ENCODE measurements around the gene SLC4A2.
"Not testable (repeated sequence)": the region's sequence is repeated elsewhere in the genome, so short reads cannot be mapped to it uniquely, and the experiment has no call there.

Gene SLC4A2

GRCh38 chr7:151035026-151035717, 24.2 kb upstream of the SLC4A2 start:
- no peak overlapping the region for H3K9ac ChIP-seq (ENCODE audit: low read length)
- no peak overlapping the region for H3K4me3 ChIP-seq (ENCODE audit: low read length)
- no peak overlapping the region for H3K27ac ChIP-seq (ENCODE audit: low read length)
- H3K9me3 ChIP-seq (ENCODE audit: control insufficient read depth, low read depth, low read length), result no peaks in the 10 kb centered on the region
- H3K4me1 ChIP-seq (ENCODE audit: control insufficient read depth, low read depth, low read length), result no peaks in the 10 kb centered on the region
- H3K27me3 ChIP-seq (ENCODE audit: control insufficient read depth, insufficient read depth, low read length), result no peaks in the 10 kb centered on the region
- peaks cover 5% of the 10 kb centered on the region for H3K36me3 ChIP-seq (ENCODE audit: control insufficient read depth, low read depth, low read length)

GRCh38 chr7:151035902-151036301, 23.5 kb upstream of the SLC4A2 start:
- H3K9me3 ChIP-seq (ENCODE audit: control insufficient read depth, low read depth, low read length), result no peaks in the 10 kb centered on the region
- H3K4me1 ChIP-seq (ENCODE audit: control insufficient read depth, low read depth, low read length), result no peaks in the 10 kb centered on the region
- no peak overlapping the region for H3K27ac ChIP-seq (ENCODE audit: low read length)
- H3K36me3 ChIP-seq (ENCODE audit: control insufficient read depth, low read depth, low read length), result peaks cover 5% of the 10 kb centered on the region
- H3K9ac ChIP-seq (ENCODE audit: low read length), result no peak overlapping the region
- no peaks in the 10 kb centered on the region for H3K27me3 ChIP-seq (ENCODE audit: control insufficient read depth, insufficient read depth, low read length)
- no peak overlapping the region for H3K4me3 ChIP-seq (ENCODE audit: low read length)

- no peaks in the 10 kb centered on the region for H3K27me3 ChIP-seq (ENCODE audit: control insufficient read depth, insufficient read depth, low read length)
- no peak overlapping the region for H3K4me3 ChIP-seq (ENCODE audit: low read length)
- no peak overlapping the region for H3K9ac ChIP-seq (ENCODE audit: low read length)
- peaks cover 5% of the 10 kb centered on the region for H3K36me3 ChIP-seq (ENCODE audit: control insufficient read depth, low read depth, low read length)
- no peaks in the 10 kb centered on the region for H3K4me1 ChIP-seq (ENCODE audit: control insufficient read depth, low read depth, low read length)
- no peak overlapping the region for H3K27ac ChIP-seq (ENCODE audit: low read length)
- no peaks in the 10 kb centered on the region for H3K9me3 ChIP-seq (ENCODE audit: control insufficient read depth, low read depth, low read length)
These were observed 20.2 kb upstream of the SLC4A2 start for GRCh38 chr7:151038951-151039849.

- Histone ChIP-seq H3K36me3 (ENCODE audit: control insufficient read depth, low read depth, low read length) (peaks cover 2% of the 10 kb centered on the region), H3K27ac (ENCODE audit: low read length) (no peak overlapping the region), H3K4me3 (ENCODE audit: low read length) (no peak overlapping the region), H3K4me1 (ENCODE audit: control insufficient read depth, low read depth, low read length) (no peaks in the 10 kb centered on the region), H3K27me3 (ENCODE audit: control insufficient read depth, insufficient read depth, low read length) (no peaks in the 10 kb centered on the region), H3K9me3 (ENCODE audit: control insufficient read depth, low read depth, low read length) (no peaks in the 10 kb centered on the region), H3K9ac (ENCODE audit: low read length) (no peak overlapping the region)
These were observed 19.4 kb upstream of the SLC4A2 start for GRCh38 chr7:151039850-151040548.

DNA sequence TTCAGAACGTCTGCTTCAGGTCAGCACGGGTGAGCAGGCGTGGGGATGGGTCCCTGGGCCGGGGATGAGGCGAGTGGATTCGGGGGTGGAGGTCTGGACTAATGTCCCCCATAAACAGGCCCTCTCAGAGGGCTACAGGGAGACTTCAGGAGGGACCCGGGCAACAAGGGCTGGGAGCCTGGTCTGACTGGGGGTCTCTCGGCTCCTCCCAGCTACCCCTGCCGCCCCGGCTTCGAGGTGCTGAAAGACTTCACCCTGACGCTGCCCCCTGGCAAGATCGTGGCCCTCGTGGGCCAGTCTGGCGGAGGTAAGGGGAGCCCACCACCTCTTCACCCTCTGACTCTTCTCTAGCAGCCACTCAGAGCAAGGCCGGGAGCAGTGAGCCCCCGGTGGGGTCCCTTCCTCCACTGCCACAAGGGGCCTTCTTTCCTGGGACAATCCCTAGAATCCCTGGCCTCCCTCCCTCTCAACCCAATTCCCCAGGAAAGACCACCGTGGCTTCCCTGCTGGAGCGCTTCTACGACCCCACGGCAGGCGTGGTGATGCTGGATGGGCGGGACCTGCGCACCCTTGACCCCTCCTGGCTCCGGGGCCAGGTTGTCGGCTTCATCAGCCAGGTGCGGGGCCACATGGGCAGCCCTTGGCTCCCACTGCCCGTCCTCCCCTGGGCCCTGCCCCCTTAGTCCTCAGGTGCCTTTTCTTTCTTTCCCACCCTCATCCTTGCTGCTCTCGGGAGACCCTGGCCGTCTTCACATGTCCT, 18.6 kb upstream of the SLC4A2 start:
- no peak overlapping the region for H3K9ac ChIP-seq (ENCODE audit: low read length)
- H3K27me3 ChIP-seq (ENCODE audit: control insufficient read depth, insufficient read depth, low read length), result no peaks in the 10 kb centered on the region
- H3K9me3 ChIP-seq (ENCODE audit: control insufficient read depth, low read depth, low read length), result no peaks in the 10 kb centered on the region
- no peak overlapping the region for H3K27ac ChIP-seq (ENCODE audit: low read length)
- no peaks in the 10 kb centered on the region for H3K36me3 ChIP-seq (ENCODE audit: control insufficient read depth, low read depth, low read length)
- H3K4me1 ChIP-seq (ENCODE audit: control insufficient read depth, low read depth, low read length), result no peaks in the 10 kb centered on the region
- no peak overlapping the region for H3K4me3 ChIP-seq (ENCODE audit: low read length)

GRCh38 chr7:151043449-151043848, 15.9 kb upstream of the SLC4A2 start:
- H3K9me3 ChIP-seq (ENCODE audit: control insufficient read depth, low read depth, low read length); H3K9ac ChIP-seq (ENCODE audit: low read length); H3K4me3 ChIP-seq (ENCODE audit: low read length); H3K27ac ChIP-seq (ENCODE audit: low read length); H3K4me1 ChIP-seq (ENCODE audit: control insufficient read depth, low read depth, low read length); H3K27me3 ChIP-seq (ENCODE audit: control insufficient read depth, insufficient read depth, low read length); H3K36me3 ChIP-seq (ENCODE audit: control insufficient read depth, low read depth, low read length): not testable (repeated sequence)

- H3K36me3 ChIP-seq (ENCODE audit: control insufficient read depth, low read depth, low read length), result no peaks in the 10 kb centered on the region
- H3K4me3 ChIP-seq (ENCODE audit: low read length), result no peak overlapping the region
- no peaks in the 10 kb centered on the region for H3K9me3 ChIP-seq (ENCODE audit: control insufficient read depth, low read depth, low read length)
- H3K27ac ChIP-seq (ENCODE audit: low read length), result no peak overlapping the region
- H3K9ac ChIP-seq (ENCODE audit: low read length), result no peak overlapping the region
- no peaks in the 10 kb centered on the region for H3K27me3 ChIP-seq (ENCODE audit: control insufficient read depth, insufficient read depth, low read length)
- H3K4me1 ChIP-seq (ENCODE audit: control insufficient read depth, low read depth, low read length), result no peaks in the 10 kb centered on the region
These were observed 15.4 kb upstream of the SLC4A2 start for GRCh38 chr7:151043959-151044358.

- Histone ChIP-seq H3K27ac (ENCODE audit: low read length) (no peak overlapping the region), H3K4me3 (ENCODE audit: low read length) (no peak overlapping the region), H3K9me3 (ENCODE audit: control insufficient read depth, low read depth, low read length) (no peaks in the 10 kb centered on the region), H3K9ac (ENCODE audit: low read length) (no peak overlapping the region), H3K4me1 (ENCODE audit: control insufficient read depth, low read depth, low read length) (no peaks in the 10 kb centered on the region), H3K36me3 (ENCODE audit: control insufficient read depth, low read depth, low read length) (no peaks in the 10 kb centered on the region), H3K27me3 (ENCODE audit: control insufficient read depth, insufficient read depth, low read length) (peaks cover 12% of the 10 kb centered on the region)
These were observed 14.1 kb upstream of the SLC4A2 start for GRCh38 chr7:151045262-151045661.

DNA sequence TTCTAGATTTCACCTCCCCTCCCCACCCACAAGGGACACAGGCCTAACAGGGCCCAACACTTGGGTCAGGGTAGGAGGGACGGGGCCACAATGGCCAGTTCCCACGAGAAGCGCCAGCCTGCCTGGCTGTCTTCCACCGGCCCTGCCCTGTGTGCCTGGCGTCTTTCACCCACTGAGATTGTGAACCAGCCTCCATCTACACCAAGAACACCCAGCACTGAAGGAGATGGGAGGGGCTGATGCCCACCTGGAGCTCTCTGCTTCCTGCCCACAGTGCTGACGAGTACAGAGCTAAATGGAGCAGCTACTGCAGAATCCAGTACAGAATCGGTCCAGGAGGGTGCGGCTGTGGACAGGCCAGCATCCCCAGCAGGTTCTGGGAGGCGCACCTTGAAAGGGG, 13.4 kb upstream of the SLC4A2 start:
- no peak overlapping the region for H3K9ac ChIP-seq (ENCODE audit: low read length)
- H3K4me1 ChIP-seq (ENCODE audit: control insufficient read depth, low read depth, low read length), result no peaks in the 10 kb centered on the region
- H3K36me3 ChIP-seq (ENCODE audit: control insufficient read depth, low read depth, low read length), result no peaks in the 10 kb centered on the region
- H3K27me3 ChIP-seq (ENCODE audit: control insufficient read depth, insufficient read depth, low read length), result peaks cover 19% of the 10 kb centered on the region
- no peaks in the 10 kb centered on the region for H3K9me3 ChIP-seq (ENCODE audit: control insufficient read depth, low read depth, low read length)
- H3K27ac ChIP-seq (ENCODE audit: low read length), result no peak overlapping the region
- H3K4me3 ChIP-seq (ENCODE audit: low read length), result no peak overlapping the region

DNA sequence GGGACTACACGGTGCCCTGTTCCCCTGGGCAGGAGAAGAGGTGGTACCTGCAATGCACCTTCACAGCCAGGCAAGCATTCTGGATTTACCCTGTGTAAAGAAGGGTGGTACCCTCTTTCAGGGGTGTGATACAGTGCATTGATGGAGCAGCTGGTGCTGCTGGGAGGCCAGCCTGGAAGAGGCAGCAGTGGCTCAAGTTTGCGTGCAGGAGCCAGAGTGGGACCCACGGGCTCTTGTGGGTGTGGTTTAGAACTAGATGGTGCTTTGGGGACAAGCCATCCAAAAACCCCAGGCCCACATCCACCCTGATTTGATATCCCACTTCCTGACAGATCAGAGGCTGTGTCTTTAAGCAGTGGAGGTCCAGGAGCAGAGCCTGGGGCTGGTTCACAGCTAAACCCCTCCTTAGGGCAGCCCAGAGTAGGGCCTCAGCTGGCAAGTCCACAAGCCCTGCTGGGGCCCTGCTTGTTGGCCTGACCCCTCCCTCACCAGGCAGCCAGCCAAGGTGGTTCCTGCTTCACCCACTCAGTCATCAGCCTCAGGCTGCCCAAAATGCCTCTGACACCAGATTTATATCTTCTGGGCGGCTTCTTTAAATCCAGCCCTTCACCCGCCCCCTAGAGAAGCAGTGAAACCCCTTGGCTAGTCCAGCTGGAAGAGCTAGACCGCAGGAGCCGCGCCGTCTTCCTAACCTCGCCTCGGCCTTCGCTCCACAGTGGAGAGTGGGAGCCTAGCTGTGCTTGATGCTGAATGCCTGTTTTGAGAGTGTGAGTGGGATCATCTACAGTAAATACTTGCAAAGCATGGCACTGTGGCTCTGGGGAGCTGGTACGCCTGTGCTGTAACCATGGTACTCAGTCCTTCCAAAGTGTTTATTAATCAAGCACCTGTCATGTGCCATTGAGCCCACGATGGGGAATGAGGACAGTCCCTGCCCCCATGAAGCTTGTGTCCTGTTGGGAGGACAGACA, 12.5 kb upstream of the SLC4A2 start:
- Histone ChIP-seq H3K27ac (ENCODE audit: low read length) (no peak overlapping the region), H3K4me3 (ENCODE audit: low read length) (no peak overlapping the region), H3K9me3 (ENCODE audit: control insufficient read depth, low read depth, low read length) (no peaks in the 10 kb centered on the region), H3K4me1 (ENCODE audit: control insufficient read depth, low read depth, low read length) (no peaks in the 10 kb centered on the region), H3K9ac (ENCODE audit: low read length) (no peak overlapping the region), H3K27me3 (ENCODE audit: control insufficient read depth, insufficient read depth, low read length) (peaks cover 24% of the 10 kb centered on the region), H3K36me3 (ENCODE audit: control insufficient read depth, low read depth, low read length) (no peaks in the 10 kb centered on the region)

Data from iPS-18a (cell line).